Endothelial cell of umbilical vein (primary cell): Measurements from ENCODE around the gene TACC3. TPM values are rescaled to one million over a fixed set of nuclear protein-coding genes. Genes with fewer than 3 reads are reported as not detected.

Experiments
- BruUV-seq: library from RNA; stranded (reverse); fragments of 400-500 nt; replicated peaks from 2 replicates; lab custom pipeline; 2021; lab: Mats Ljungman, UMichigan
- CTCF ChIA-PET: fragments of 300-600, 350-600 bp; sonication (Branson Sonifier 250); formaldehyde crosslinking; loops from one replicate; lab custom pipeline; 2021; ENCODE audit warnings: antibody characterized with exemption, inconsistent platforms; lab: Charles Lee
- POLR2A ChIA-PET: fragments of 300-600, 350-600 bp; sonication (Branson Sonifier 250); formaldehyde crosslinking; loops from one replicate; lab custom pipeline; 2021; ENCODE audit warnings: antibody characterized with exemption, inconsistent platforms; lab: Charles Lee
- DNase-seq: peaks from one replicate; pipeline ENCODE4 v3.0.0-alpha.2; 2011; ENCODE audit warnings: low read depth, low spot score
- FAIRE-seq: peaks from 2 replicates; lab custom pipeline; 2011; peaks lifted over from hg19 to GRCh38; lab: Jason Lieb, UNC
- H2AFZ ChIP-seq: 2 replicates; pipeline ENCODE4 v1.6.0; 2012; ENCODE audit warnings: low read depth, low read length, control low read depth, inconsistent platforms
- H3K27ac ChIP-seq: 2 replicates; pipeline ENCODE4 v1.5.1; 2011; ENCODE audit warnings: low read depth, mild to moderate bottlenecking, control low read depth, low read length, moderate library complexity; ENCODE audit not compliant: insufficient read depth
- H3K27me3 ChIP-seq, 2 experiments: 2 replicates each; pipeline versions ENCODE4 v1.6.0 to v1.6.1; 2011; ENCODE audit warnings: low read length in 2 of 2, mixed read lengths in 1 of 2; ENCODE audit not compliant: control insufficient read depth in 2 of 2, insufficient read depth in 2 of 2
- H3K36me3 ChIP-seq, 2 experiments: 2 replicates in 1 of 2; 3 replicates in 1 of 2; pipeline ENCODE4 v1.5.1; 2011; ENCODE audit warnings: low read length in 2 of 2, mild to moderate bottlenecking in 1 of 2, moderate library complexity in 1 of 2; ENCODE audit not compliant: control insufficient read depth in 2 of 2, insufficient read depth in 2 of 2; ENCODE audit errors: extremely low read depth in 1 of 2
- H3K4me1 ChIP-seq: 3 replicates; pipeline ENCODE4 v1.5.1; 2011; ENCODE audit warnings: mild to moderate bottlenecking, low read length; ENCODE audit not compliant: control insufficient read depth, insufficient read depth; ENCODE audit errors: extremely low read depth
- H3K4me2 ChIP-seq: 2 replicates; pipeline ENCODE4 v1.6.1; 2011; ENCODE audit warnings: low read length, control low read depth, mixed read lengths; ENCODE audit not compliant: insufficient read depth
- H3K4me3 ChIP-seq, 3 experiments: fragments of 200-600 bp in 1 of 3; sonication (generic), shearing (Covaris generic) in 1 of 3; replicated peaks in 1 of 3; 2 replicates each; pipeline ENCODE4 v1.5.1; 2011 to 2016; ENCODE audit warnings: control low read depth in 3 of 3, low read length in 3 of 3, mild to moderate bottlenecking in 2 of 3, inconsistent platforms in 1 of 3, low read depth in 1 of 3, moderate library complexity in 1 of 3; ENCODE audit not compliant: insufficient read depth in 1 of 3
- H3K79me2 ChIP-seq: 2 replicates; pipeline ENCODE4 v1.6.0; 2012; ENCODE audit warnings: low read length, inconsistent platforms; ENCODE audit not compliant: control insufficient read depth, insufficient read depth
- H3K9ac ChIP-seq: replicated peaks from 2 replicates; pipeline ENCODE3; 2011; ENCODE audit warnings: low read length, control low read depth; ENCODE audit not compliant: insufficient read depth; ENCODE audit errors: extremely low read depth
- H3K9me1 ChIP-seq: replicated peaks from 3 replicates; pipeline ENCODE4 v1.6.0; 2011; ENCODE audit warnings: mild to moderate bottlenecking, low read length; ENCODE audit not compliant: control insufficient read depth, insufficient read depth; ENCODE audit errors: extremely low read depth
- H3K9me3 ChIP-seq: replicated peaks from 2 replicates; pipeline ENCODE4 v1.5.1; 2012; ENCODE audit warnings: low read length, inconsistent platforms; ENCODE audit not compliant: control insufficient read depth, insufficient read depth
- H4K20me1 ChIP-seq: replicated peaks from 2 replicates; pipeline ENCODE3; 2011; ENCODE audit warnings: mild to moderate bottlenecking, low read length; ENCODE audit not compliant: control insufficient read depth, insufficient read depth; ENCODE audit errors: extremely low read depth
- CTCF ChIP-seq, 2 donors: IDR thresholded peaks; 1 replicate in 1 of 2; 2 replicates in 1 of 2; pipeline ENCODE4 v1.5.1; 2011; ENCODE audit warnings: low read length in 2 of 2, mild to moderate bottlenecking in 2 of 2, moderate library complexity in 2 of 2, control low read depth in 1 of 2, inconsistent platforms in 1 of 2, low read depth in 1 of 2; ENCODE audit not compliant: insufficient read depth in 1 of 2; ENCODE audit errors: extremely low read depth in 1 of 2
- EZH2 ChIP-seq: IDR thresholded peaks from 2 replicates; pipeline ENCODE4 v1.6.1; 2012; ENCODE audit warnings: borderline replicate concordance, low read depth, mild to moderate bottlenecking, moderate library complexity, low read length, inconsistent platforms; ENCODE audit not compliant: severe bottlenecking
- FOS ChIP-seq: IDR thresholded peaks from 2 replicates; pipeline ENCODE4 v1.6.1; 2011; ENCODE audit warnings: mild to moderate bottlenecking, low read length, moderate library complexity, borderline replicate concordance; ENCODE audit not compliant: insufficient read depth
- GATA2 ChIP-seq: IDR thresholded peaks from 2 replicates; pipeline ENCODE4 v1.7.0; 2011; ENCODE audit warnings: low read depth, mild to moderate bottlenecking, moderate library complexity, mixed read lengths, low read length; ENCODE audit not compliant: insufficient read length, insufficient read depth
- JUN ChIP-seq: IDR thresholded peaks from 2 replicates; pipeline ENCODE4 v1.6.1; 2011; ENCODE audit warnings: borderline replicate concordance, low read depth; ENCODE audit not compliant: insufficient read length, insufficient read depth
- MYC ChIP-seq: IDR thresholded peaks from one replicate; pipeline ENCODE4 v1.6.1; 2011; ENCODE audit warnings: mild to moderate bottlenecking, low read depth, low read length
- POLR2A ChIP-seq: IDR thresholded peaks from 2 replicates; pipeline ENCODE4 v1.6.1; 2012; ENCODE audit warnings: low read depth, mild to moderate bottlenecking, control low read depth, low read length
- POLR2AphosphoS5 ChIP-seq: IDR thresholded peaks from 2 replicates; pipeline ENCODE4 v1.6.1; 2012; ENCODE audit warnings: low read depth, mild to moderate bottlenecking, control low read depth, low read length, moderate library complexity; ENCODE audit not compliant: insufficient read depth
- dilution Hi-C: fragments of 300-500 bp; cut with MboI; formaldehyde crosslinking; loops from one replicate; pipeline ENCODE4 v1.15.0; 2019; ENCODE audit warnings: low sequenced_read_pairs; ENCODE audit not compliant: extremely low pct_ligation_motif_present
- intact Hi-C: fragments of 100-400 bp; cut with micrococcal nuclease; formaldehyde crosslinking; loops from one replicate; pipeline ENCODE4 v1.10.0; 2022
- polyA plus RNA-seq, 4 experiments: library from polyadenylated mRNA; depleted of rRNA in 3 of 4; stranded (reverse) in 3 of 4; unstranded in 1 of 4; fragments of >200 nt; gene quantifications; 2 replicates each; pipeline versions ENCODE4 v1.2.1 to v1.2.3, GENCODE V29; 2011 to 2012; ENCODE audit warnings: missing spikeins in 1 of 4
- total RNA-seq: library from RNA; stranded (reverse); gene quantifications from 2 replicates; pipeline ENCODE4 v1.2.3, GENCODE V29; 2021
- TF ChIP-seq, protein P1 (sequence below): IDR thresholded peaks from 2 replicates; pipeline ENCODE4 v1.6.1; 2011; ENCODE audit not compliant: insufficient read depth, insufficient read length

Gene TACC3
- total and polyA plus RNA-seq, 2 donors (not counting 3 experiments of a cell fraction or from before 2014, with no cell fraction given): 54.5 to 135 TPM

- TF ChIP-seq GATA2 (no peak), CTCF (IDR thresholded peaks at IDR 0.05; ENCODE audit: extremely low read depth in 1 of 2, insufficient read depth in 1 of 2, low read depth in 1 of 2, low read length in 2 of 2) (no peak), MYC (no peak), POLR2AphosphoS5 (no peak), POLR2A (no peak), FOS (no peak), JUN (no peak), EZH2 (no peak)
- TF ChIP-seq, protein P1, sequence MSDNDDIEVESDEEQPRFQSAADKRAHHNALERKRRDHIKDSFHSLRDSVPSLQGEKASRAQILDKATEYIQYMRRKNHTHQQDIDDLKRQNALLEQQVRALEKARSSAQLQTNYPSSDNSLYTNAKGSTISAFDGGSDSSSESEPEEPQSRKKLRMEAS: no peak
- Histone ChIP-seq H3K36me3 (peaks cover 0 to 14% of the 10 kb centered on the region in 2 experiments), H3K27me3 (no peaks in the 10 kb centered on the region), H3K27ac (no peak overlapping the region), H3K9me1 (no peaks in the 10 kb centered on the region), H4K20me1 (no peaks in the 10 kb centered on the region), H3K4me2 (no peak overlapping the region), H3K79me2 (peaks cover 45% of the 10 kb centered on the region), H3K9ac (no peak overlapping the region), H3K4me3 (no peak overlapping the region), H2AFZ (no peak overlapping the region), H3K4me1 (peaks cover 16% of the 10 kb centered on the region), H3K9me3 (no peaks in the 10 kb centered on the region)
- no TSS peak for BruUV-seq
- DNase-seq (no peak), FAIRE-seq (peak; percentile 12)
- intact Hi-C loops: no loop called here
- dilution Hi-C loops: no loop called here
- ChIA-PET CTCF (interaction anchor here (1.0 to 4.6 kb wide), 3 partner anchors 12 to 21 kb away, joined by 7 to 15 read pairs (median 9); no protein-coding TSS in a partner anchor), POLR2A (no interaction called here)
Observed at GRCh38 chr4:1714303-1715001, 6.9 kb upstream of the TACC3 start.
